Endodermal cell (in vitro differentiated cells): ENCODE data around the gene NCAPH2. TPM values are rescaled to one million over a fixed set of nuclear protein-coding genes. Genes with fewer than 3 reads are reported as not detected.

Source experiments
- DNase-seq: peaks from one replicate; pipeline ENCODE4 v3.0.0-alpha.2; 2017
- H3K27ac ChIP-seq: 2 replicates; pipeline ENCODE4 v1.5.1; 2013; ENCODE audit warnings: mild to moderate bottlenecking, low read depth, low read length, moderate library complexity
- H3K27me3 ChIP-seq: 2 replicates; pipeline ENCODE4 v1.6.1; 2013; ENCODE audit warnings: mild to moderate bottlenecking, low read length, moderate library complexity; ENCODE audit not compliant: insufficient read depth, control insufficient read depth, poor library complexity, severe bottlenecking
- H3K36me3 ChIP-seq: 2 replicates; pipeline ENCODE4 v1.7.0; 2013; ENCODE audit warnings: mild to moderate bottlenecking, low read length, moderate library complexity; ENCODE audit not compliant: control insufficient read depth, insufficient read depth
- H3K4me1 ChIP-seq: one replicate; pipeline ENCODE4 v1.7.0; 2013; ENCODE audit warnings: low read length; ENCODE audit not compliant: control insufficient read depth, insufficient read depth
- H3K4me3 ChIP-seq: 2 replicates; pipeline ENCODE4 v1.5.1; 2013; ENCODE audit warnings: mild to moderate bottlenecking, low read length, moderate library complexity
- H3K9ac ChIP-seq: 2 replicates; pipeline ENCODE4 v1.6.1; 2013; ENCODE audit warnings: mild to moderate bottlenecking, low read length, moderate library complexity; ENCODE audit not compliant: poor library complexity, severe bottlenecking; ENCODE audit errors: extremely low read depth
- H3K9me3 ChIP-seq: 2 replicates; pipeline ENCODE4 v1.6.1; 2013; ENCODE audit warnings: mild to moderate bottlenecking, low read length, moderate library complexity; ENCODE audit not compliant: control insufficient read depth
- H3K27ac Mint-ChIP-seq: 2 replicates; pipeline ENCODE4 v1.8.0; 2020; ENCODE audit warnings: mixed read lengths
- H3K27me3 Mint-ChIP-seq: 2 replicates; pipeline ENCODE4 v1.8.0; 2021; ENCODE audit warnings: mild to moderate bottlenecking, mixed read lengths; ENCODE audit not compliant: insufficient read depth
- H3K36me3 Mint-ChIP-seq: 2 replicates; pipeline ENCODE4 v1.8.0; 2020; ENCODE audit warnings: low read depth, mixed read lengths
- H3K4me1 Mint-ChIP-seq: 2 replicates; pipeline ENCODE4 v1.8.0; 2020; ENCODE audit warnings: mixed read lengths
- H3K4me3 Mint-ChIP-seq: 2 replicates; pipeline ENCODE4 v1.8.0; 2020; ENCODE audit warnings: mild to moderate bottlenecking, moderate library complexity, mixed read lengths
- H3K9me3 Mint-ChIP-seq: 2 replicates; pipeline ENCODE4 v1.8.0; 2020; ENCODE audit warnings: mild to moderate bottlenecking, mixed read lengths
- CTCF ChIP-seq: fragments of 200-600 bp; sonication (generic); conservative IDR thresholded peaks from 2 replicates; pipeline ENCODE4 v1.5.0; 2021; ENCODE audit warnings: antibody characterized with exemption, mild to moderate bottlenecking
- WGBS, 2 experiments: methylation state at CpG; one replicate each; pipeline versions ENCODE4 v1.1.5 to v1.1.7; 2013; ENCODE audit warnings: missing lambda C conversion rate in 2 of 2, mixed read lengths in 1 of 2; ENCODE audit not compliant: insufficient coverage in 1 of 2, insufficient read length in 1 of 2; 5-methylcytosine and 5-hydroxymethylcytosine counted together
- total RNA-seq, 2 donors: library from RNA; stranded (reverse); fragmentation: NEBNext Ultra II Directional in 1 of 2; extraction: Animal tissue kit (Norgen Biotek cat#: 25700) in 1 of 2; gene quantifications; 2 replicates in 1 of 2; 3 replicates in 1 of 2; pipeline ENCODE4 v1.2.1, GENCODE V29; 2021

Gene NCAPH2
- total RNA-seq, 2 donors from 2014 or later: 63.3 to 73.1 TPM

- Histone ChIP-seq H3K4me1 (no peaks in the 10 kb centered on the region), H3K27me3 (no peaks in the 10 kb centered on the region), H3K4me3 (no peak overlapping the region), H3K36me3 (no peaks in the 10 kb centered on the region), H3K9ac (no peak overlapping the region), H3K27ac (no peak overlapping the region), H3K9me3 (no peaks in the 10 kb centered on the region)
- no peaks in the 10 kb centered on the region for H3K4me1 Mint-ChIP-seq
- H3K4me3 Mint-ChIP-seq: no peak overlapping the region
- peaks cover 17% of the 10 kb centered on the region for H3K27me3 Mint-ChIP-seq
- H3K36me3 Mint-ChIP-seq: peaks cover 1% of the 10 kb centered on the region
- 90 to 92% methylated on average over 5 to 6 of the region's 6 CpGs for WGBS, 2 experiments
- no peaks in the 10 kb centered on the region for H3K9me3 Mint-ChIP-seq
- peak; percentile 24 for DNase-seq
- no peak for TF ChIP-seq CTCF
- no peak overlapping the region for H3K27ac Mint-ChIP-seq
Observed at GRCh38 chr22:50497093-50497492, 10.9 kb upstream of the NCAPH2 start.

- H3K27ac ChIP-seq: no peak overlapping the region
- Mint-ChIP-seq H3K27me3 (peaks cover 14% of the 10 kb centered on the region), H3K4me3 (no peak overlapping the region), H3K27ac (no peak overlapping the region), H3K36me3 (peaks cover 2% of the 10 kb centered on the region), H3K9me3 (no peaks in the 10 kb centered on the region), H3K4me1 (no peaks in the 10 kb centered on the region)
- WGBS, 2 experiments: 31 to 33% methylated on average over 10 to 13 of the region's 13 CpGs
- TF ChIP-seq CTCF: peak; percentile 84
- H3K9me3 ChIP-seq: no peaks in the 10 kb centered on the region
- H3K4me3 ChIP-seq: no peak overlapping the region
- DNase-seq: peak; percentile 93
- H3K36me3 ChIP-seq: no peaks in the 10 kb centered on the region
- no peak overlapping the region for H3K9ac ChIP-seq
- H3K27me3 ChIP-seq: no peaks in the 10 kb centered on the region
- H3K4me1 ChIP-seq: no peaks in the 10 kb centered on the region
Observed at GRCh38 chr22:50498322-50498890, 9.6 kb upstream of the NCAPH2 start.

- Histone ChIP-seq H3K27me3 (no peaks in the 10 kb centered on the region), H3K4me3 (no peak overlapping the region), H3K4me1 (no peaks in the 10 kb centered on the region), H3K9me3 (no peaks in the 10 kb centered on the region), H3K9ac (no peak overlapping the region), H3K36me3 (peaks cover 10% of the 10 kb centered on the region), H3K27ac (no peak overlapping the region)
- Mint-ChIP-seq H3K27ac (no peak overlapping the region), H3K27me3 (peaks cover 8% of the 10 kb centered on the region), H3K9me3 (no peaks in the 10 kb centered on the region), H3K4me1 (no peaks in the 10 kb centered on the region), H3K4me3 (no peak overlapping the region), H3K36me3 (peaks cover 2% of the 10 kb centered on the region)
- WGBS, 2 experiments: 95 to 99% methylated on average over 11 to 12 of the region's 12 CpGs
- no peak for TF ChIP-seq CTCF
- no peak for DNase-seq
Observed at GRCh38 chr22:50500452-50500851, 7.6 kb upstream of the NCAPH2 start.
